ENCODE results near the gene ADGRF4. TPM values are rescaled to one million over a fixed set of nuclear protein-coding genes. Genes with fewer than 3 reads are reported as not detected.

ADGRF4 gene
- under 1 TPM in 4 of 9 donors, not detected in 5; 0.06 to 0.60 (median 0.29) TPM for total RNA-seq
- polyA plus RNA-seq, result under 1 TPM in 1 of 2 donors, not detected in 1; 0.07 TPM
- long read RNA-seq, donor 1, partial matches to known transcripts, result 0 of 1 reads
- long read RNA-seq, donor 1, other reads (novel, unspliced or antisense), result 1 of 1 reads
- long read RNA-seq, donor 2, result 0 reads
- long read RNA-seq, donor 3, result 0 reads

GRCh38 chr6:47698342-47698787 lies at the start of gene ADGRF4:
ADGRF4 (plus strand) TSS chr6:47698580; CDS start chr6:47707246, 8,666 bp downstream.
- DNase-seq (no peak), ATAC-seq (no peak)
- intact Hi-C loops (cut with DNase I), result no loop called here
- no peak within 1 kb of the TSS for H3K4me3 ChIP-seq
- 85 to 92% (median 87%) methylated on average over 5 of the region's 5 CpGs for WGBS, 4 donors
- no peak within 1 kb of the TSS for H3K27ac ChIP-seq
- H3K9me3 ChIP-seq, result no peaks in the 10 kb centered on the region
- H3K27me3 ChIP-seq, result no peaks in the 10 kb centered on the region
- H3K36me3 ChIP-seq, result no peaks in the 10 kb centered on the region
- H3K4me1 ChIP-seq, result no peaks in the 10 kb centered on the region
- TF ChIP-seq POLR2A (IDR thresholded peaks at IDR 0.05) (no peak), CTCF (IDR thresholded peaks at IDR 0.05) (no peak)

GRCh38 chr6:47650553-47651432 lies 47.6 kb upstream of the ADGRF4 start:
- H3K9me3 ChIP-seq, result no peaks in the 10 kb centered on the region
- peak overlapping the region in 9 of 12 donors; percentile 32 to 84 (median 55) for H3K27ac ChIP-seq
- no peaks in the 10 kb centered on the region for H3K27me3 ChIP-seq
- ATAC-seq (peak; percentile 78 to 84 (median 80)), DNase-seq (no peak)
- TF ChIP-seq CTCF (IDR thresholded peaks at IDR 0.05) (no peak), POLR2A (IDR thresholded peaks at IDR 0.05) (no peak)
- peaks cover 0 to 20% (median 13%) of the 10 kb centered on the region in 12 donors for H3K4me1 ChIP-seq
- H3K36me3 ChIP-seq, result no peaks in the 10 kb centered on the region
- H3K4me3 ChIP-seq, result peak overlapping the region in 2 of 12 donors; percentile 3 to 17
- intact Hi-C loops (cut with DNase I), result no loop called here
- 24 to 38% (median 30%) methylated on average over 3 of the region's 3 CpGs for WGBS, 4 donors

GRCh38 chr6:47651505-47651944 lies 46.9 kb upstream of the ADGRF4 start:
- Histone ChIP-seq H3K4me3 (peak overlapping the region in 3 of 12 donors; percentile 3 to 17 (median 6)), H3K9me3 (no peaks in the 10 kb centered on the region), H3K27ac (peak overlapping the region in 9 of 12 donors; percentile 32 to 84 (median 55)), H3K36me3 (no peaks in the 10 kb centered on the region), H3K4me1 (peaks cover 0 to 20% (median 13%) of the 10 kb centered on the region in 12 donors), H3K27me3 (no peaks in the 10 kb centered on the region)
- 23 to 51% (median 30%) methylated on average over 6 of the region's 6 CpGs for WGBS, 4 donors
- ATAC-seq, result peak in 2 of 4 donors; percentile 38 to 69
- TF ChIP-seq POLR2A (IDR thresholded peaks at IDR 0.05) (no peak), CTCF (IDR thresholded peaks at IDR 0.05) (no peak)
- intact Hi-C loops (cut with DNase I), result no loop called here
- DNase-seq, result no peak

GRCh38 chr6:47653706-47654105 lies 44.7 kb upstream of the ADGRF4 start:
- DNase-seq (no peak), ATAC-seq (no peak)
- Histone ChIP-seq H3K4me3 (no peak overlapping the region), H3K4me1 (peaks cover 0 to 20% (median 13%) of the 10 kb centered on the region in 12 donors), H3K9me3 (no peaks in the 10 kb centered on the region), H3K27ac (no peak overlapping the region), H3K27me3 (no peaks in the 10 kb centered on the region), H3K36me3 (no peaks in the 10 kb centered on the region)
- 87 to 97% (median 95%) methylated on average over 5 of the region's 5 CpGs for WGBS, 4 donors
- intact Hi-C loops (cut with DNase I), result no loop called here
- TF ChIP-seq CTCF (IDR thresholded peaks at IDR 0.05) (no peak), POLR2A (IDR thresholded peaks at IDR 0.05) (no peak)
